HG02943 (cell line): ENCODE results near the gene WDR31.
"Not testable (repeated sequence)": the region's sequence is repeated elsewhere in the genome, so short reads cannot be mapped to it uniquely, and the experiment has no call there.

ENCODE experiments used
- ATAC-seq: cut with Tn5 transposase; IDR thresholded peaks from one replicate; pipeline ENCODE4 v1.9.1; 2021; ENCODE audit warnings: mild to moderate bottlenecking, low read depth, moderate library complexity; ENCODE audit not compliant: unreplicated experiment

The WDR31 gene

GRCh38 chr9:113368982-113369854 is 29.1 kb upstream of the WDR31 start:
- ATAC-seq: no peak

- no peak for ATAC-seq
Observed at GRCh38 chr9:113368348-113368981, 28.4 kb upstream of the WDR31 start.

GRCh38 chr9:113365652-113366051 is 25.6 kb upstream of the WDR31 start:
- ATAC-seq: not testable (repeated sequence)

GRCh38 chr9:113364951-113365350 is 24.9 kb upstream of the WDR31 start:
- no peak for ATAC-seq

- ATAC-seq: no peak
Observed at GRCh38 chr9:113363336-113363735, 23.3 kb upstream of the WDR31 start.

- no peak for ATAC-seq
Observed at GRCh38 chr9:113361304-113362018, 21.4 kb upstream of the WDR31 start.

GRCh38 chr9:113360242-113360842 is 20.3 kb upstream of the WDR31 start:
- ATAC-seq: no peak

GRCh38 chr9:113359385-113359784 is 19.3 kb upstream of the WDR31 start:
- ATAC-seq: no peak

- no peak for ATAC-seq
Observed at GRCh38 chr9:113356686-113357292, 16.7 kb upstream of the WDR31 start.

GRCh38 chr9:113355040-113355596 is 15.0 kb upstream of the WDR31 start:
- no peak for ATAC-seq

GRCh38 chr9:113352411-113352810 is 12.3 kb upstream of the WDR31 start:
- no peak for ATAC-seq

GRCh38 chr9:113352006-113352405 is 11.9 kb upstream of the WDR31 start:
- no peak for ATAC-seq

- ATAC-seq: no peak
Observed at GRCh38 chr9:113350937-113351336, 10.9 kb upstream of the WDR31 start.

- ATAC-seq: no peak
Observed at GRCh38 chr9:113350107-113350661, 10.1 kb upstream of the WDR31 start.

GRCh38 chr9:113349445-113350094 is 9.5 kb upstream of the WDR31 start, which contains the start of gene BSPRY:
TSS of gene BSPRY (plus strand) at chr9:113349541. CDS start at chr9:113349580, 39 bp downstream.
- no peak for ATAC-seq

- no peak for ATAC-seq
Observed at GRCh38 chr9:113349066-113349444, 9.0 kb upstream of the WDR31 start.

- ATAC-seq: no peak
Observed at GRCh38 chr9:113348437-113348836, 8.4 kb upstream of the WDR31 start.

- no peak for ATAC-seq
Observed at GRCh38 chr9:113345671-113346070, 5.6 kb upstream of the WDR31 start.

- no peak for ATAC-seq
Observed at GRCh38 chr9:113345190-113345589, 5.1 kb upstream of the WDR31 start.
